CD4-positive, alpha-beta T cell treated with Interleukin-15 for 4 hours (primary cell): Measurements from ENCODE around the gene LYRM1.

Source experiments
- DNase-seq: peaks from one replicate; pipeline ENCODE4 v3.0.0-alpha.2; 2020; ENCODE audit warnings: low spot score

Gene LYRM1

GRCh38 chr16:20871941-20872815 is 28.4 kb upstream of the LYRM1 start:
- no peak for DNase-seq

- no peak for DNase-seq
Measured at GRCh38 chr16:20873331-20873730, 27.2 kb upstream of the LYRM1 start.

GRCh38 chr16:20874088-20874581 is 26.4 kb upstream of the LYRM1 start:
- no peak for DNase-seq

GRCh38 chr16:20875355-20875650 is 25.3 kb upstream of the LYRM1 start:
- no peak for DNase-seq

GRCh38 chr16:20878682-20879147 is 21.9 kb upstream of the LYRM1 start:
- DNase-seq = no peak

- DNase-seq = no peak
Measured at GRCh38 chr16:20879175-20880040, 21.2 kb upstream of the LYRM1 start.

GRCh38 chr16:20880867-20881502 is 19.6 kb upstream of the LYRM1 start:
- DNase-seq = no peak

GRCh38 chr16:20881503-20881878 is 19.1 kb upstream of the LYRM1 start:
- no peak for DNase-seq

- no peak for DNase-seq
Measured at GRCh38 chr16:20883554-20884239, 16.9 kb upstream of the LYRM1 start.

GRCh38 chr16:20884240-20884556 is 16.4 kb upstream of the LYRM1 start:
- DNase-seq = no peak

- DNase-seq = no peak
Measured at GRCh38 chr16:20886320-20886719, 14.3 kb upstream of the LYRM1 start.

GRCh38 chr16:20887207-20887606 is 13.4 kb upstream of the LYRM1 start:
- DNase-seq = no peak

- DNase-seq = no peak
Measured at GRCh38 chr16:20889625-20890275, 10.8 kb upstream of the LYRM1 start.

- no peak for DNase-seq
Measured at GRCh38 chr16:20894388-20894787, 6.2 kb upstream of the LYRM1 start.

- DNase-seq = no peak
Measured at GRCh38 chr16:20897253-20897897, 3.2 kb upstream of the LYRM1 start.

- DNase-seq = no peak
Measured at GRCh38 chr16:20897922-20898321, 2.6 kb upstream of the LYRM1 start.

GRCh38 chr16:20899071-20899470 is 1.5 kb upstream of the LYRM1 start:
- DNase-seq = no peak

- DNase-seq = peak; percentile 21
Measured at GRCh38 chr16:20899477-20900298, 883 bp upstream of the LYRM1 start.

GRCh38 chr16:20901068-20901435 is 481 bp downstream of the LYRM1 start:
- no peak for DNase-seq

GRCh38 chr16:20901436-20902112 is 1.0 kb downstream of the LYRM1 start:
- peak; percentile 8 for DNase-seq
